GM12878 (cell line): ENCODE results near the gene CRYAA.
"Not testable (repeated sequence)": the region's sequence is repeated elsewhere in the genome, so short reads cannot be mapped to it uniquely, and the experiment has no call there.

ENCODE experiments used
- ASH2L ChIP-seq: fragments of 300-600, 200-600 bp; sonication (generic); IDR thresholded peaks from 2 replicates; pipeline ENCODE4 v1.6.1; 2017; ENCODE audit warnings: low read depth, mild to moderate bottlenecking, borderline replicate concordance
- EZH2 ChIP-seq: IDR thresholded peaks from 2 replicates; pipeline ENCODE4 v1.6.1; 2012; ENCODE audit warnings: low read depth, mild to moderate bottlenecking, control low read depth, inconsistent platforms, low read length, borderline replicate concordance; ENCODE audit not compliant: control insufficient read depth
- FOXM1 ChIP-seq: IDR thresholded peaks from 2 replicates; pipeline ENCODE4 v1.6.1; 2012; ENCODE audit warnings: low read depth, mild to moderate bottlenecking, inconsistent platforms, low read length, moderate library complexity
- JUNB ChIP-seq: IDR thresholded peaks from 2 replicates; pipeline ENCODE4 v1.6.1; 2016; ENCODE audit warnings: antibody characterized with exemption, mild to moderate bottlenecking
- PBX3 ChIP-seq: IDR thresholded peaks from 2 replicates; pipeline ENCODE4 v1.6.1; 2011; ENCODE audit warnings: mild to moderate bottlenecking, low read depth, low read length, moderate library complexity; ENCODE audit not compliant: insufficient replicate concordance
- RAD51 ChIP-seq: fragments of 450-650 bp; IDR thresholded peaks from 2 replicates; pipeline ENCODE4 v1.6.1; 2016; ENCODE audit warnings: moderate library complexity, mild to moderate bottlenecking, inconsistent platforms
- RCOR1 ChIP-seq: conservative IDR thresholded peaks from 2 replicates; pipeline ENCODE4 v1.6.1; 2012; ENCODE audit warnings: low read depth, low read length, improper control_type of control experiment
- RELA ChIP-seq: fragments of 450-650 bp; IDR thresholded peaks from 2 replicates; pipeline ENCODE4 v1.8.0; 2014; ENCODE audit warnings: borderline replicate concordance; ENCODE audit not compliant: partially characterized antibody
- SMC3 ChIP-seq: IDR thresholded peaks from 2 replicates; pipeline ENCODE4 v1.6.1; 2011; ENCODE audit warnings: low read length, improper control_type of control experiment, borderline replicate concordance
- SPI1 ChIP-seq: IDR thresholded peaks from 2 replicates; pipeline ENCODE4 v1.6.1; 2011; ENCODE audit warnings: low read depth, mild to moderate bottlenecking, low read length, moderate library complexity, borderline replicate concordance; ENCODE audit not compliant: insufficient read depth
- TCF12 ChIP-seq: IDR thresholded peaks from 2 replicates; pipeline ENCODE4 v1.6.1; 2011; ENCODE audit warnings: low read depth, mild to moderate bottlenecking, low read length
- TF ChIP-seq, protein P1 (sequence below), 3 experiments: IDR thresholded peaks in 2 of 3; conservative IDR thresholded peaks in 1 of 3; 2 replicates each; pipeline ENCODE4 v1.5.1; 2011; ENCODE audit warnings: low read depth in 3 of 3, low read length in 3 of 3, mild to moderate bottlenecking in 3 of 3, control low read depth in 2 of 3, moderate library complexity in 2 of 3, inconsistent platforms in 1 of 3, mixed read lengths in 1 of 3; ENCODE audit not compliant: control insufficient read depth in 2 of 3, insufficient read depth in 1 of 3; ENCODE audit errors: extremely low read depth in 1 of 3
- TF ChIP-seq, protein P2 (sequence below): IDR thresholded peaks from 2 replicates; pipeline ENCODE4 v1.6.1; 2012; ENCODE audit warnings: mild to moderate bottlenecking, low read depth, low read length

DNA sequence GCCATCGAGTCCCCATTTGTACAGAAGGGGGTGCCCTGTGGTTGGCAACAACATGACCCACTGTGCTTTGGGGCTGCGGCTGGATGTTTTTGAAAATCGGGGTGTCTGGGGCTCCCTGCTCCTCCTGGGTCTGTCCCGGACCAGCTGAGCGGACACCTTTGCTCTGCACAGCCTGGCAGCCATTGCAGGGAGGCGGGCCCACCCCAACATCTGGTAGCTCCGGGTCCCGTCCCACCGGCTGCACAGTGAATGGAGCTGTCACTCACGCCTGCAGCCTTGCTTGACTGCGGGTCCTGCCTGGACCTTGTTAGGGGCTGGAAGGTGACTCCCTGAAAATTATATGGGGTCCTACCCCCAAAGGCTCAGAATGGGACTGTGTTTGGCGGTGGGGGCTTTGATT, 5.1 kb downstream of the CRYAA start:
- TF ChIP-seq RAD51, ASH2L, SMC3, JUNB, EZH2, SPI1, FOXM1, RELA, TCF12, PBX3, RCOR1: not testable (repeated sequence)
- TF ChIP-seq, protein P1, sequence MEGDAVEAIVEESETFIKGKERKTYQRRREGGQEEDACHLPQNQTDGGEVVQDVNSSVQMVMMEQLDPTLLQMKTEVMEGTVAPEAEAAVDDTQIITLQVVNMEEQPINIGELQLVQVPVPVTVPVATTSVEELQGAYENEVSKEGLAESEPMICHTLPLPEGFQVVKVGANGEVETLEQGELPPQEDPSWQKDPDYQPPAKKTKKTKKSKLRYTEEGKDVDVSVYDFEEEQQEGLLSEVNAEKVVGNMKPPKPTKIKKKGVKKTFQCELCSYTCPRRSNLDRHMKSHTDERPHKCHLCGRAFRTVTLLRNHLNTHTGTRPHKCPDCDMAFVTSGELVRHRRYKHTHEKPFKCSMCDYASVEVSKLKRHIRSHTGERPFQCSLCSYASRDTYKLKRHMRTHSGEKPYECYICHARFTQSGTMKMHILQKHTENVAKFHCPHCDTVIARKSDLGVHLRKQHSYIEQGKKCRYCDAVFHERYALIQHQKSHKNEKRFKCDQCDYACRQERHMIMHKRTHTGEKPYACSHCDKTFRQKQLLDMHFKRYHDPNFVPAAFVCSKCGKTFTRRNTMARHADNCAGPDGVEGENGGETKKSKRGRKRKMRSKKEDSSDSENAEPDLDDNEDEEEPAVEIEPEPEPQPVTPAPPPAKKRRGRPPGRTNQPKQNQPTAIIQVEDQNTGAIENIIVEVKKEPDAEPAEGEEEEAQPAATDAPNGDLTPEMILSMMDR (IDR thresholded peaks at IDR 0.05 in 2 of 3, conservative IDR thresholded peaks at IDR 0.05 in 1 of 3; ENCODE audit: control insufficient read depth in 2 of 3, extremely low read depth in 1 of 3, insufficient read depth in 1 of 3, low read depth in 3 of 3, low read length in 3 of 3) = not testable (repeated sequence)
- TF ChIP-seq, protein P2, sequence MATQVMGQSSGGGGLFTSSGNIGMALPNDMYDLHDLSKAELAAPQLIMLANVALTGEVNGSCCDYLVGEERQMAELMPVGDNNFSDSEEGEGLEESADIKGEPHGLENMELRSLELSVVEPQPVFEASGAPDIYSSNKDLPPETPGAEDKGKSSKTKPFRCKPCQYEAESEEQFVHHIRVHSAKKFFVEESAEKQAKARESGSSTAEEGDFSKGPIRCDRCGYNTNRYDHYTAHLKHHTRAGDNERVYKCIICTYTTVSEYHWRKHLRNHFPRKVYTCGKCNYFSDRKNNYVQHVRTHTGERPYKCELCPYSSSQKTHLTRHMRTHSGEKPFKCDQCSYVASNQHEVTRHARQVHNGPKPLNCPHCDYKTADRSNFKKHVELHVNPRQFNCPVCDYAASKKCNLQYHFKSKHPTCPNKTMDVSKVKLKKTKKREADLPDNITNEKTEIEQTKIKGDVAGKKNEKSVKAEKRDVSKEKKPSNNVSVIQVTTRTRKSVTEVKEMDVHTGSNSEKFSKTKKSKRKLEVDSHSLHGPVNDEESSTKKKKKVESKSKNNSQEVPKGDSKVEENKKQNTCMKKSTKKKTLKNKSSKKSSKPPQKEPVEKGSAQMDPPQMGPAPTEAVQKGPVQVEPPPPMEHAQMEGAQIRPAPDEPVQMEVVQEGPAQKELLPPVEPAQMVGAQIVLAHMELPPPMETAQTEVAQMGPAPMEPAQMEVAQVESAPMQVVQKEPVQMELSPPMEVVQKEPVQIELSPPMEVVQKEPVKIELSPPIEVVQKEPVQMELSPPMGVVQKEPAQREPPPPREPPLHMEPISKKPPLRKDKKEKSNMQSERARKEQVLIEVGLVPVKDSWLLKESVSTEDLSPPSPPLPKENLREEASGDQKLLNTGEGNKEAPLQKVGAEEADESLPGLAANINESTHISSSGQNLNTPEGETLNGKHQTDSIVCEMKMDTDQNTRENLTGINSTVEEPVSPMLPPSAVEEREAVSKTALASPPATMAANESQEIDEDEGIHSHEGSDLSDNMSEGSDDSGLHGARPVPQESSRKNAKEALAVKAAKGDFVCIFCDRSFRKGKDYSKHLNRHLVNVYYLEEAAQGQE = not testable (repeated sequence)
